HG02678 (cell line): Measurements from ENCODE around the gene PRAC2.

Experiments used
- ATAC-seq: cut with Tn5 transposase; IDR thresholded peaks from one replicate; pipeline ENCODE4 v1.9.1; 2021; ENCODE audit warnings: mild to moderate bottlenecking, moderate library complexity; ENCODE audit not compliant: unreplicated experiment

PRAC2 gene

DNA sequence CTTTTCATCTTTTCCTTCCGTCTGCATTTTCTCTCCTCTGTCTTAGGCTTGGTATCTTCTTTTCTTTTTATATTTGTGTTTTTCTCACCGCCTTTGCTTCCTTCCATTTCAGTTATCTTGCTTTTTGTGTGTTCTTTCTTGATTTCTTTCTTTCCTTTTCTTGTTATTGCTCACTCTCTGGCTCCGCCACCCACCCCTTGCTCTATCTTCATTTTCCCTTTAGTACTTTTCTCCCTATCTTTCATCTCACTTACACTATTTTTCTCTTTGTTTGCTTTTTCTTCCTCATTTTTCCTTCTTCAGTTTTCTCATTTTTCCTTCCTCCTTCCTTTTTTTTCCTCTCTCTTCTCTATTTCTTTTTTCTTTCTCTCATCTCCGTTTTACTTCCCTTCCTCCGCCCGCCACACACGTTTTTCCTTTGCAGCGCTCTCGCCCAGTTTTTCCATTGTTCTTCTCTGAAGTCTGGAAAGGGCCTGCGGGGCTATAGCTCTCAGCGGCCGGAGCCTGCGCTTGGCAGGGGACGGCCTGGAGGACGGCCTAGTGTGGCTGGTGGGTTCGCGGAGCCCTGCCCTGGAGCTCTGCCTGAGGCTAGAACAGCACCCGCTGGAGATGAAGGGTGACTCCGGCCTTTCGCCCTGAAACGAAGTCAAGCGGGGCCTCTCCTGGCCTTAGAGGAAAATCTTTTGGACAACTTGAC, 10.8 kb downstream of the PRAC2 start:
- no peak for ATAC-seq

- no peak for ATAC-seq
Observed at GRCh38 chr17:48734333-48735061, 11.5 kb downstream of the PRAC2 start.

GRCh38 chr17:48735062-48735351, 12.0 kb downstream of the PRAC2 start:
- ATAC-seq = no peak

DNA sequence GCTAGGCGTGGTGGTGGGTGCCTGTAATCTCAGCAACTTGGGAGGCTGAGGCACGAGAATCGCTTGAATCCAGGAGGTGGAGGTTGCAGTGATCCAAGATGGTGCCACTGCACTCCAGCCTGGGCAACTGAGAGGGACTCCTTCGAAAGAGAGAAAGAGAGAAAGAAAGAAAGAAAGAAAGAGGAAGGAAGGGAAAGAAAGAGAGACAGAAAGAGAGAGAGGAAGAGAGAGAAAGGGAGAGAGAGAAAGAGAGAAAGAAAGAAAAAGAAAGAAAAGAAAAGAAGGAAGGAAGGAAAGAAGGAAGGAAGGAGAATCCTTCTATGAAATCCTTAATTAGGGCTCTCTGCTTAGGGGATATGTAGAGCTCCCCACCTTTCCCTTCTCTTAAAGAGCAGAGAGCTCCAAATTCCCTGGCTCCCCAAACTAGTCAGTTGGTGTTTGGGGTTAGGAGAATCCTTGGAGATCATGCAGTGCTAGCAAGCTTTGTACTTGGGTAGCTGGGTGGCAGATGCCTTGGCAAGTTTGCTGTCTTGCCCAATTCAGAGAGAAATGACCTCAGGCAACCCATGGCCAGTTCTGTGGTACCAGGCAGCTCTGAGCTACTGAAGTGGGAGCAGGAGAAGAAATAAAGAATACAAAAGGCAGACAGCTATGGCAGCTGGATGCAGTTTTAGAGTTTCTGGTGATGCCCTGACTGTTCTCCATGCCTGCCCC, 14.5 kb downstream of the PRAC2 start:
- no peak for ATAC-seq

GRCh38 chr17:48738424-48738802, 15.4 kb downstream of the PRAC2 start:
- no peak for ATAC-seq

GRCh38 chr17:48738803-48739526, 16.0 kb downstream of the PRAC2 start:
- no peak for ATAC-seq

DNA sequence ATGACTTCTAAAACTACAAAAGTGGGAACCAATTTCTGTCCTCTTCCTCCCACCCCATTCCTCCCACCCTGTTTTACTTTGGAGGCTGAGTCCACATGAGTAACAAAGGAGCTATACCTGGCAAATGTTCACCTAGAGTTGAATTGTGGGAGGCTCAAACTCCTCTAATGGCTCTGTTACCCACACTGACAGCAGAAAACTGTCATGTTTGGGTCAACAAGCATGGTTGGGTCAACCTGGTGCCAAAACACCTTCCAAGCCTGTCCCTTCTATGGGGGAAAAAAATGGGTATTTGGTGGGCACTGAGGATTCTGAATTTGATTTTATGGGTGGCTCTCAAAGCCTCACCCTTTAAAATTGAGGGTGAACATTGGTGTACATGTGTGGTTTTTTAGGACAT, 17.6 kb downstream of the PRAC2 start:
- no peak for ATAC-seq

DNA sequence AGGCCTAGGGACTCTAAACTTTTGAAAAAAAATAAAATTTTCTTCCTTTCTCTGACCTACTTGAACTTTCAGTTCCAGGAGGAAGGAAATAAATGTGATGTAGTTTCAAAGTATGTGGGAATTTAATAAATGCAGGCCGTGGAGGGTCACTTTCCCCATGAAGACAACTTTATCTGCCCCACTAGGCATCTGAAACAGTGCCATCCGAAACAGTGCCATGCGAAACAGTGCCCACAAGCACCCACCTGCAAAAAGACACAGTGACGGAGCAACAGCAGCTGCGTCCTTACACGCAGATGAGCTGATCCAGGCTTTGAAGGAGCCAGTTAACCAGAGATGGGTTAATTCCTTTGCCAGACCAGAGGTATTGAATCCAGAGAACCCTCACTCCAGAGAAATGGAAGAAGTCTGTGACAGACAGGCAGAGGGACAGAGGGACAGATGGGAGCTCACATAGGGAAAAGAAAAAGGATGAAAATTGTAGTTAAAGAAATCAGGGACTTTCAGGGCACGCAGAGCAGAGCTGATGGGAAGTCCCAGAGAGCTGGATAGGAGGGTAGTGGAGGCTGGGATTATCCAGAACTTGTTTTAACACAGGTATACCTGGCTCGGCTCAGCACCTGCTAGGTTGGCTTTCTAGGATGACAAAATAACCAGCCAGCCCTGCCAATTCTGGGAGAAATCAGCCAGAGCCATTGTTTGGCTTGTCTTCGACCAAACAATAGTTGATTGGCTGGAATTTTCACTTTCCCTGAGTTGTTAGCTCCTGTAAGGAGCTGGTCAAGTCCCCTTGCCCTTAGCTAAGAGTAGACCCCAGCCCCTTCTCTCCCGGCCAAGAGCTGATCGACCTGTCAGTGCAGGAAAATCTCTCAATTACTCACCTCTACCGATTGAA, 22.6 kb downstream of the PRAC2 start:
- no peak for ATAC-seq

DNA sequence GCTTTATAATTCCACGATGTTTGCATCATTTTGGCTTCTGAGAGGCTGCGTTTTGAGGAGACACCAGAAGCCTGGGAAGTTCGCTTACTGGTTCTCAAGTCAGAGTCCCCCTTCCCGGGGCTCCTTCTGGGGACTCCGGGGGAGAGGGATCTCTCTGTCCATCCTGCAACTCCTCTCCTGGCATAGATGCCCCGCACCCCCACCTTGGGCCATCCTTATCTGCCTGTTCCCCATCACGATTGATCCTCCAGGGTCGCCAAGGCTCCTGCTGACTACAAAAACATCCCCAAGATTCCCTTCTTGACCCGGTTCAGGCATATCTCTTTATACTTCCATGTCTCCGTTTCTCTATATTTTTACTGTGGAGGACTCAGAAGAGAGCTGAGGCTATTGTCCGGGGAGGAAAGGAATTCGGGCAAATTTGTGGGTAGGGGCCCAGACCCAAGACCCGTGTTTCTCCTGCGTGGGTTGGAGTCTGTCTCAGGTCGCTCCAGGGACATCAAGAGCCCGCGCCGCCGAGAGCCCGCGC, 24.0 kb downstream of the PRAC2 start:
- ATAC-seq = no peak

DNA sequence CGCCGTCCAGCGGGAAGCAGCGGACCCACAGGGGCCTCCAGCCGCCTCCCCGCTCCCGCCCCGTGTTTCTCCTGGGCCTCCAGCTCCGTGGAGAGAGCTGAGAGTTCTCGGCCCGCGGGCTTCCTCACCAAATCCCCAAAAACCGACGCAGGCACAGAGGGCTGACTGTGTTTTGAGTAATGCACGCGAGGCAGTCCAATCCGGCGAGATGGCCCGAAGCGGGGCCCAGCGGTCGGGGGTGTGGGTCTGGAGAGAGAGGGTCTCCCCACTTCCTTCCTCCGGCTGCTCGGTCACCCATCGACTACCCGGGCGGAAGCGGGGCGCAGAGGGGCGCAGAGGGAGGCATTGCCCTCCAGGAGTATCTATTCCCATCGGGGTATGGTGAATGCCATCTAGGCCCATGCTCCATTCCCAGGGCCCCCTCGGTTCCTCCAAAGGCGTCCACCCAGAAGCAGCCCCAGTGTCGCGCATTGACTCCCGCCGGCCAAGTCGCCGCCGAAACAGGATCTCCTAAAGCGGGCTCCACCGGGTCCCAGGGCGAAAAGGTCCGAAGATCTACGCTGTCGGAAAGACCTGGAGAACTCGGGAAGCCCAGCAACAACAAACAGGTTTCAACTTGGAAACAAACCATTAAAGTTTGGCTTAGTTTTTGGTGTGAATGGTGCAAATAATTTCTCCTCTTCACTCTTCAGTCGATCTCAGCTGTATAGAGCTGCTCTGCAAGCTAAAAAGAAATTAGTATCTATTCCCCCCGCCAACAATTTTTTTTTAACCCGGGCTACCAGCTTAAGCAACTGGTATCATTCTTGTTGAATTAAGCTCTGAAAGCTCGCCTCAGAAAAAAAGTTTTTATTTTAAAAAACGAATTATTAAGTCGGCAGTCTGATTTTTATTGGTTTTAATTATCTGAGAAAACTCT, 24.7 kb downstream of the PRAC2 start:
- no peak for ATAC-seq

DNA sequence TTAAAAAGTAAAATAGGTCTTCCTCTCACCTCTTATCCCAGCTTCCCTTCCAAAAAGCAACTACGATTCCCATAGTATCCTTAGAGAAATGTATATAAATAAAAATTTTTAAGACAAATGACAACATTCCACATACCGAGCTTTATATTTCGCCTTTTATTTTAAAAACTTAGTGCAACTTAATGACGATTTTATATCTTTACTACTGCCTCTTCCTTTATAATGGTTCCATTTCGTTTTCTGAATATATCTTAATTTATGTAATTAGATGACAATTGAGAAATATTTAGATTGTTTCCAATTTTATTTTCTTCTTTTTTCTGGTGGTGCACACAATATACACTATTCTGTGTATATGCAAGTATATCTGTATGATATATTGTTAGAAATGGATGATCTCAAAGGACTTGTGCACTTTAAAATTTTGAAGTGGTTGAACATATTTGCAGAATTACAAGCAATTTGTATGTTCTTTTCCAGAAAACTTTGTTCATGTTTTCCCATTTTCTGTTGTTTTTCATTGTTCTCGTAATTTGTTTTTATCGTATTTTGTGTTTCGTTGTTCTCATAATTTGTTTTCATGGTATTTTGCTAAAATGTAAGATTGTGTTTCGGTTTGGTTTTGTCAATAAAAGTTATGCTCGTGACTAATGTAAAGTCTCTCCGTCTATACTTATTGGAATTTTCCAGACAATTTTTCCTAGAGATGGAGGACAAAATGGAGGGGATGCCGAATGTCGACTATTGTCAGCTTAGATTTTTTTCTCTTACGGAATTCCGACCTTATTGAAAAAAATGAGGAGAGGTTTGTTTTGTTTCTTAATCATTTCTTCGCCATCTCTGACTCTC, 26.0 kb downstream of the PRAC2 start:
- no peak for ATAC-seq

GRCh38 chr17:48749621-48750553, 26.9 kb downstream of the PRAC2 start:
- no peak for ATAC-seq

DNA sequence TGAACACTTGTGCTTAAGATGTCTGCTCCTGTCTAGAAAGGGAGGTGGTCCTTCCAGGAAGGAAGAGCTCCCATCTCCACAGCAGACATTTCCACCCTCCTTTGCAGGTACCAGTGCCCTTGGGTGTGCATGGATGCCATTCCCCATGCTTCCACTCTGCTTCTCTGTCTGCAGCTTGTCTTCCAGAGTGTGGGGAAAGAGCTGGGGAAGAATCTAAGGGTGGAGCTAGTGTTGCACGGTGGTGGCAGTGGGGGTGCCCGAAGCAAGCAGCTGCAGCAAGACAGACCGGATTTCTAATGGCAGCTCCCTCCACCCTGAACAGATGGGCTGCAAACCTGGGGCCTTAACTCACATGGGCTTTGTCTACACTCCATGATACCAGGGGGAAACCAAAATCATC, 28.2 kb downstream of the PRAC2 start:
- no peak for ATAC-seq

DNA sequence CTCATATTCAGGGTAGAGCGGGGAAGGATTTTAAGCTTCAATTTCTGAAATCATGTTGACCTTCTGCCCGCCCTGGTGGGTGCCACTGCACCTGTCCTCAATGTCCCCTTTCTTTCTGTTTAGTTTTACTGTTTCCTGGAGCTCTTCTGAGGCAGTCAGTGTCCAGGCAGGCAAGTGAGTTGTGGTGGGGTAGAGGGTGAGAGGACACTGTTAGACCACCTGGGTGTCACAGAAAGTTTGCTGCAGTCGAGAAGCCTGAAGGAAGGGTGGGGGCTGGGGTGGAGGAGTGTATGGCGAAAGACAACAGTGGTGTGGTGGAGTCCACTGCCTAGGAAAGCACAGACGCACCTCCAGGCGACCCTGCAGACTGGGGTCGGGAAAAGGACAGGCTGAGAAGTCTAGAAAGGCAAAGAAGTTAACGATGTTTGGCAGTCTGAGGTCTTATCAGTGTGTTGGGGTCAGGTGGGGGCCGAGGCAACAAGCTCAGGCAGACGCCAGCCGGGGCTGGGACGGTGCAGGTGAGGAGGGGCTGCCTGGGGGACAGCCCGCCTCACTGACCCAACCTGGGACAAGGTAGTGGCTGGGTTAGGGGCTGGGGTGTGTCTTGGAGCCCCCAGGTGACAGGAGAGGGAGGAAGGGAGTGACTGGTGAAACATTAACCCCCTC, 28.9 kb downstream of the PRAC2 start:
- ATAC-seq = no peak

DNA sequence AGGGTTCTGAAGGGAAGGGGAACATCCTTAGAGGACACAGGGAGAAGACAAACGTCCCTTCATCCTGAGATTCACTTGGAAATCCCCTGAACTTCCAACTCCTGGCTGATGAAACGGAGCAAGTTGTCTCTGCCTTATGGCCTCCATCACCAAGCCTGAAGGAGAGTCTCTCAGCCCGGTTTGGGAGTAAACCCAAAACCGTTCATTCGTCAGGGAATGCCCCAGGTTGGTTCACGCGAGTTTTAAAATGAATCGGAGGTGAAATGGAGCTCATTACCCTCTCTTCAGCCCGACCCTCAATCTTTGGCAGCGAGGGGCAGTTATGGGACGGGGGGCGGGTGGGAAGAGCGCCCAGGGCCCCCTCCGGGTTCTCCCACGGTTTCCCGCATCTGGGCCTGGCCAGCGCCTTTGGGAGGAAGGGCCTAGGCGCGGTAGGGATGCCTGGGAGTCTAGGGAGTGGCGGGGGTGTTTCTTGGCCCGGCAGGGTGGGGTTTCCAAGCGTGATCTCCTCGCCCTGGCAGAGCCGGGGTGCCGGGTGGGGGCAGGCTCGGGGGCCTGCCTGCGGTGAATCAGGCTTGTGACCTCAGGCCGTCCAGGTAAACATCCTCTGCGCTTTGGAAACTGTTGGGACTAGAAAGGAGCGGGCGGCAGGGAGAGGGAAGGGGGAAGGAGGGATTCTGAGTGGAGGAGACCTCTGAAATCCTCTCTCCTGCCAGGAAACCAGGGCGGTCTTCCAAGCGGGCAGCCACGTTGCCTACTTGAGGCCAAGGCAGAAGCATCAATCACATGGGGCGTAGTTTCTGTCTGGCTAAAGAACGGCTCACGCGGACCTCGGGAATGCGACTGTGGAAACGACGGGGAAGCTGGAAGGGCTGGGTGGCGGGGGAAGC, 29.7 kb downstream of the PRAC2 start:
- ATAC-seq = no peak
